Testis (tissue), 2 donors: ENCODE measurements around the gene IL1RAP.

Source experiments
- CTCF ChIP-seq, 3 experiments: fragments of 450-650 bp in 2 of 3; fragments of 200-600 bp in 1 of 3; sonication (generic) in 1 of 3; IDR thresholded peaks; one replicate each; pipeline ENCODE4 v1.5.1; 2016 to 2019; ENCODE audit warnings: antibody characterized with exemption in 3 of 3, mild to moderate bottlenecking in 2 of 3, moderate library complexity in 1 of 3
- POLR2A ChIP-seq: fragments of 450-650 bp; IDR thresholded peaks from one replicate; pipeline ENCODE4 v1.6.1; 2017; ENCODE audit warnings: antibody characterized with exemption, mild to moderate bottlenecking, moderate library complexity

- TF ChIP-seq CTCF (IDR thresholded peaks at IDR 0.05) (no peak), POLR2A (no peak)
Measured at GRCh38 chr3:190541008-190541407, 27.1 kb downstream of the IL1RAP start.
